OCI-LY1 (cell line): Measurements from ENCODE around the gene CCDC66.

Experiments used
- H2AFZ ChIP-seq: fragments of 200-600 bp; sonication (generic), shearing (Covaris generic); 2 replicates; pipeline ENCODE4 v1.6.0; 2014; ENCODE audit warnings: antibody characterized with exemption, mild to moderate bottlenecking, low read length
- H3F3A ChIP-seq: fragments of 200-600 bp; sonication (generic), shearing (Covaris generic); 2 replicates; pipeline ENCODE4 v1.6.0; 2014; ENCODE audit warnings: mild to moderate bottlenecking, antibody characterized with exemption, low read length, moderate library complexity; ENCODE audit not compliant: insufficient read depth
- H3K27ac ChIP-seq: fragments of 200-600 bp; sonication (generic); 2 replicates; pipeline ENCODE4 v1.5.1; 2014; ENCODE audit warnings: low read length, mixed run types, mild to moderate bottlenecking, low read depth; ENCODE audit not compliant: poor library complexity, severe bottlenecking
- H3K27me3 ChIP-seq: fragments of 200-600 bp; sonication (generic); 2 replicates; pipeline ENCODE4 v1.6.0; 2014; ENCODE audit warnings: antibody characterized with exemption, mild to moderate bottlenecking, low read length, moderate library complexity; ENCODE audit not compliant: insufficient read depth
- H3K36me3 ChIP-seq: fragments of 200-600 bp; sonication (generic); 2 replicates; pipeline ENCODE4 v1.6.1; 2014; ENCODE audit warnings: mild to moderate bottlenecking, antibody characterized with exemption, low read length, moderate library complexity, mixed read lengths; ENCODE audit not compliant: insufficient read depth
- H3K4me1 ChIP-seq: fragments of 200-600 bp; sonication (generic); 2 replicates; pipeline ENCODE4 v1.5.1; 2014; ENCODE audit warnings: mild to moderate bottlenecking, low read length, moderate library complexity; ENCODE audit not compliant: insufficient read depth, severe bottlenecking
- H3K4me2 ChIP-seq: fragments of 200-600 bp; sonication (generic), shearing (Covaris generic); 2 replicates; pipeline ENCODE4 v1.6.1; 2014; ENCODE audit warnings: low read length
- H3K4me3 ChIP-seq: fragments of 200-600 bp; sonication (generic); 2 replicates; pipeline ENCODE4 v1.5.1; 2014; ENCODE audit warnings: low read length, low read depth, mild to moderate bottlenecking, mixed read lengths; ENCODE audit not compliant: poor library complexity, severe bottlenecking
- H3K79me2 ChIP-seq: fragments of 200-600 bp; shearing (Covaris generic); 2 replicates; pipeline ENCODE4 v1.6.1; 2016; ENCODE audit warnings: mixed run types, low read length, mixed read lengths; ENCODE audit not compliant: insufficient read depth
- H3K9ac ChIP-seq: fragments of 200-600 bp; sonication (generic), shearing (Covaris generic); 2 replicates; pipeline ENCODE4 v1.6.1; 2014; ENCODE audit warnings: mild to moderate bottlenecking, low read length, mixed read lengths
- H3K9me2 ChIP-seq: fragments of 200-600 bp; sonication (generic), shearing (Covaris generic); 2 replicates; pipeline ENCODE4 v1.6.1; 2014; ENCODE audit warnings: low read depth, mild to moderate bottlenecking, low read length, mixed read lengths
- H3K9me3 ChIP-seq: fragments of 200-600 bp; shearing (Covaris generic); 2 replicates; pipeline ENCODE4 v1.6.1; 2014; ENCODE audit warnings: low read length, mixed read lengths
- H4K20me1 ChIP-seq: fragments of 200-600 bp; sonication (generic), shearing (Covaris generic); 2 replicates; pipeline ENCODE4 v1.6.0; 2016; ENCODE audit warnings: mild to moderate bottlenecking, low read length; ENCODE audit not compliant: insufficient read depth
- EZH2 ChIP-seq: fragments of 200-600 bp; sonication (generic), shearing (Covaris generic); IDR thresholded peaks from 2 replicates; pipeline ENCODE4 v1.8.0; 2017; ENCODE audit warnings: borderline replicate concordance, mixed run types, mild to moderate bottlenecking, antibody characterized with exemption, low read length, moderate library complexity, mixed read lengths
- TF ChIP-seq, protein P1 (sequence below): fragments of 200-600 bp; sonication (generic), shearing (Covaris generic); IDR thresholded peaks from 2 replicates; pipeline ENCODE4 v1.5.1; 2017; ENCODE audit warnings: mild to moderate bottlenecking, antibody characterized with exemption, low read length, moderate library complexity, mixed read lengths

Gene CCDC66

DNA sequence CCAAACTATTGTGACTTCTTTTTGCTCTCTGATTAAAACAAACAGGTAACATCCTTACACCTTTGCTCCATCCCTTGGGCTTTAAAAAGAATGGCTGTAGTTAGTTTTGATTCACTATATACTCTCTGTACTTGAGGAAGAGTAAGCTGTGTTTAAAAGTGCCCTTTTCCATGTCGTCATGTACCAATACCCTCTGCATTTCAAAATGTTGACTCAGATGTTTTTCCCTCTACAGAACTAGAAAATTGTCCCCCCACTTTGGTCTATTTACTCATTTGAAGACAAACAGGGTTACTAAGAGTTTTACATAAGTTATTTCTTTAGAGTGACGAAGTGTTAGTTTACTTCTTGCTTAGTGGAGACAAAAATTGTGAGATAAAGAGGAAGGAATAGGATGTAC is 63.4 kb downstream of the CCDC66 start:
- Histone ChIP-seq H3K27ac (no peak overlapping the region), H3K9me3 (no peaks in the 10 kb centered on the region), H3K9me2 (no peaks in the 10 kb centered on the region), H3K79me2 (no peaks in the 10 kb centered on the region), H3K27me3 (no peaks in the 10 kb centered on the region), H3K4me2 (no peak overlapping the region), H3K9ac (no peak overlapping the region), H2AFZ (no peak overlapping the region), H3F3A (no peaks in the 10 kb centered on the region), H4K20me1 (no peaks in the 10 kb centered on the region), H3K4me1 (no peaks in the 10 kb centered on the region), H3K4me3 (no peak overlapping the region), H3K36me3 (peaks cover 92% of the 10 kb centered on the region)
- TF ChIP-seq EZH2: no peak
- TF ChIP-seq, protein P1, sequence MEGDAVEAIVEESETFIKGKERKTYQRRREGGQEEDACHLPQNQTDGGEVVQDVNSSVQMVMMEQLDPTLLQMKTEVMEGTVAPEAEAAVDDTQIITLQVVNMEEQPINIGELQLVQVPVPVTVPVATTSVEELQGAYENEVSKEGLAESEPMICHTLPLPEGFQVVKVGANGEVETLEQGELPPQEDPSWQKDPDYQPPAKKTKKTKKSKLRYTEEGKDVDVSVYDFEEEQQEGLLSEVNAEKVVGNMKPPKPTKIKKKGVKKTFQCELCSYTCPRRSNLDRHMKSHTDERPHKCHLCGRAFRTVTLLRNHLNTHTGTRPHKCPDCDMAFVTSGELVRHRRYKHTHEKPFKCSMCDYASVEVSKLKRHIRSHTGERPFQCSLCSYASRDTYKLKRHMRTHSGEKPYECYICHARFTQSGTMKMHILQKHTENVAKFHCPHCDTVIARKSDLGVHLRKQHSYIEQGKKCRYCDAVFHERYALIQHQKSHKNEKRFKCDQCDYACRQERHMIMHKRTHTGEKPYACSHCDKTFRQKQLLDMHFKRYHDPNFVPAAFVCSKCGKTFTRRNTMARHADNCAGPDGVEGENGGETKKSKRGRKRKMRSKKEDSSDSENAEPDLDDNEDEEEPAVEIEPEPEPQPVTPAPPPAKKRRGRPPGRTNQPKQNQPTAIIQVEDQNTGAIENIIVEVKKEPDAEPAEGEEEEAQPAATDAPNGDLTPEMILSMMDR: no peak

DNA sequence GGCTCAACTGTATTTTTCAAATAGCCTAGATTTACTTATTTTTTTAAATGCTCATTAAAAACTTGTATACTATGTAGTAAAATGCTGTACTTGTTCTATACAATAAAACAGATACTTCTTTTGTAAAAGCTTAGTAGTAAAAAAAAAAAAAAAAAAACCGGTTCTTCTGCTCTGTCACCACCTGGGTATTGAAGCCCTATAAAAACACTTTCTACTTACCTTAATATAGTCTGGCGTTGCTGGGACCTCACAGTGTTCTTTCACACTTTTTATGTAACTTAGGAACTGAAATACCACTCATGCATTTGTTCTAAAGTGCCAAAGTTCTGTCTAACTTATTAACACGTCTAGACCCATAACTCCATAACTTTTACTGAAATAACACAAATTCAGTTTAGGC is 64.7 kb downstream of the CCDC66 start:
- no peak overlapping the region for H2AFZ ChIP-seq
- H3K27ac ChIP-seq: no peak overlapping the region
- no peaks in the 10 kb centered on the region for H3K9me3 ChIP-seq
- H3K9me2 ChIP-seq: no peaks in the 10 kb centered on the region
- H3K27me3 ChIP-seq: no peaks in the 10 kb centered on the region
- H3K9ac ChIP-seq: no peak overlapping the region
- no peaks in the 10 kb centered on the region for H3K79me2 ChIP-seq
- no peaks in the 10 kb centered on the region for H3F3A ChIP-seq
- H3K4me1 ChIP-seq: no peaks in the 10 kb centered on the region
- H3K4me3 ChIP-seq: no peak overlapping the region
- peaks cover 94% of the 10 kb centered on the region for H3K36me3 ChIP-seq
- TF ChIP-seq, protein P1: no peak
- no peak for TF ChIP-seq EZH2
- H3K4me2 ChIP-seq: no peak overlapping the region
- no peaks in the 10 kb centered on the region for H4K20me1 ChIP-seq

- Histone ChIP-seq H4K20me1 (no peaks in the 10 kb centered on the region), H3K27me3 (no peaks in the 10 kb centered on the region), H3K4me2 (no peak overlapping the region), H3K9me2 (no peaks in the 10 kb centered on the region), H3K9ac (no peak overlapping the region), H3K9me3 (no peaks in the 10 kb centered on the region), H2AFZ (no peak overlapping the region), H3F3A (no peaks in the 10 kb centered on the region), H3K36me3 (peaks cover 94% of the 10 kb centered on the region), H3K27ac (no peak overlapping the region), H3K79me2 (no peaks in the 10 kb centered on the region), H3K4me1 (no peaks in the 10 kb centered on the region), H3K4me3 (no peak overlapping the region)
- TF ChIP-seq, protein P1: no peak
- no peak for TF ChIP-seq EZH2
These were observed 65.4 kb downstream of the CCDC66 start for GRCh38 chr3:56622381-56622780.
